IPS-15b (cell line): ENCODE data around the gene BTBD17.

Source experiments
- H3K27me3 ChIP-seq: one replicate; pipeline ENCODE4 v1.6.1; 2013; ENCODE audit warnings: low read length; ENCODE audit not compliant: control insufficient read depth, insufficient read depth
- H3K36me3 ChIP-seq: one replicate; pipeline ENCODE4 v1.6.1; 2013; ENCODE audit warnings: low read length; ENCODE audit not compliant: control insufficient read depth, insufficient read depth
- H3K4me1 ChIP-seq: one replicate; pipeline ENCODE4 v1.6.1; 2013; ENCODE audit warnings: mild to moderate bottlenecking, low read length; ENCODE audit not compliant: control insufficient read depth, insufficient read depth
- H3K4me3 ChIP-seq: one replicate; pipeline ENCODE4 v1.5.1; 2013; ENCODE audit warnings: low read depth, low read length
- H3K9ac ChIP-seq: one replicate; pipeline ENCODE4 v1.6.1; 2013; ENCODE audit warnings: low read depth, mild to moderate bottlenecking, low read length
- H3K9me3 ChIP-seq: one replicate; pipeline ENCODE4 v1.6.1; 2013; ENCODE audit warnings: mild to moderate bottlenecking, low read length; ENCODE audit not compliant: control insufficient read depth, insufficient read depth

The BTBD17 gene

DNA sequence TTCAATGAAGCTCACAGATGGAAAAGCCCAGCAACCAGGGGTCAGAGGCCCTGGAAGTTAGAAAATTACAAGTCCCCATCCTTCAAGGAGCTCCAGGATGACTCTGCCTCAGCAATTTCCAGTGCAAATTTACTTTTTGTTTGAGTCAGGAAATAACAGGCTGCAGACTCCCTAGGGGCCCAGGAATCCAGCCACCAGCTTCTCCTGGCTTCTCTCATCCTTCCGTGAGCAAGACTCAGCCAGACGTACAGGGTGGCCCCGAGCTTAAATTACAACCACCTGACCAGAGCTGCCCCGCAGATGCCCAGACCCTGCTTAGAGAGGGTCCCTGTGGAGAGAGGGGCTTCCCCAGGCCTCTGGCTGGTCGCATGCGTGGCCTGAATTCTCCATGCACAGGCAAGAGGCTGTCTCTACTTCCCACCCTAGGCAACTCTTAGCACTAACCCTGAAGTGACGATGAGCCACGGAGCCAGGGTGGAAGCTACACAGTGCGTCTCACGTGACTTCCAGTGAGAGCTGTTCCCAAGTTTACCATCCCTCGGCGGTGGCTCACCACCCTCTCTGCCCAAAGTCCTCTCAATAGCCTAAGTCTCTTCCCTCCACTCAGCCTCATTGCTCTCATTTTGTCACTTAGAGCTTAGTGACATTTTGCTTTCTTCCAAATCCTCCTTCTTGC lies 32.7 kb upstream of the BTBD17 start:
- H3K27me3 ChIP-seq: no peaks in the 10 kb centered on the region
- no peaks in the 10 kb centered on the region for H3K9me3 ChIP-seq
- H3K4me1 ChIP-seq: no peaks in the 10 kb centered on the region
- no peaks in the 10 kb centered on the region for H3K36me3 ChIP-seq
- H3K9ac ChIP-seq: no peak overlapping the region
- no peak overlapping the region for H3K4me3 ChIP-seq

DNA sequence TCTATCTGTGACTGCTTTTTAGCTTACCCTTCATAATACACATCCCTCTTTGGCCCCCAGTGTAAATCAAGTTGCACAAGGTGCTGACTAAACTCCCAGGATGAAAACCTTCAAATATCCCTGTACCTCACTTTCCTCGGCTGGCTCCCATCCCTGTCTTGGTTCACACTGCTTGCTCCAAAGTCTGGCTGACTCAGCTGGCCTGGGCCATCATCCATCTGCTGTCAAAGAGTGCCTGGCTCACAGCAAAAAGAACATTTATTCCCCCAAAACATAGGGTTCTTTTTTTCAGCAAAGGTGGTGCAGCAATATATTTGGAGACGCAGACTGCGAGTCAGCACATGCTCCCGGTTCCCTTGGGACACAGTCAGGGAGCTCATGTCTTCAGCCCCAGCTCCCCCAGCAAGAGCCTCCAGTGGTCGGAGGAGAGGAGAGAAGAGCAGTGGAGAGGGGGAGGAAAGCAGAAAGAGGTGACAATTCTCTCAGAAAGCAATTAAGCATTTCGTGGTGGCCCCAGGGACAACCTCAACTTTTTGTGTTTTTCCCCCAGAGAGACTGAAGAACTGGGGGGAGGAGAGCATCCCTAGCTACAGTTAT lies 31.8 kb upstream of the BTBD17 start:
- Histone ChIP-seq H3K27me3 (no peaks in the 10 kb centered on the region), H3K9me3 (no peaks in the 10 kb centered on the region)

DNA sequence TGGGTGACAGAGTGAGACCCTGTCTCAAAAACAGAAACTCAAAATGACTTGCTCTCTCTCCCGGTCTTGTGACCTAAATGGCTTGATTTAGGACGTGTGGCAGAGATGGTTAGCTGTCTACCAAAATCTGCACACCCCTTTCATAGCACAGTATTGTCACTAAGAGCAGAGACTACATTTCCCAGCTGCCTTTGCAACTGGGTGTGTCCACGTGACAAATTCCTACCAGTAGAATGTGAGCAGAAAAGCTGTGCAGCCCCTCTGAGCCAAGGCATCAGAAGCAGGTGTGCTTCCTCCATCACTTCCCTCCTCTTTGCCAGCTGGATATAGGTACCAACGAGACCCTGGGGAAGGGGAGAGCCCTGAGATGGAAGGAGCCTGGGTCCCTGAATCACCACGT lies 31.2 kb upstream of the BTBD17 start:
- no peaks in the 10 kb centered on the region for H3K27me3 ChIP-seq
- H3K4me3 ChIP-seq: no peak overlapping the region
- H3K4me1 ChIP-seq: peaks cover 5% of the 10 kb centered on the region
- H3K36me3 ChIP-seq: no peaks in the 10 kb centered on the region
- no peaks in the 10 kb centered on the region for H3K9me3 ChIP-seq
- no peak overlapping the region for H3K9ac ChIP-seq

More for the DNA sequence above, 31.8 kb upstream of the BTBD17 start:
- no peak overlapping the region for H3K9ac ChIP-seq
- peaks cover 5% of the 10 kb centered on the region for H3K4me1 ChIP-seq
- no peaks in the 10 kb centered on the region for H3K36me3 ChIP-seq
- no peak overlapping the region for H3K4me3 ChIP-seq

DNA sequence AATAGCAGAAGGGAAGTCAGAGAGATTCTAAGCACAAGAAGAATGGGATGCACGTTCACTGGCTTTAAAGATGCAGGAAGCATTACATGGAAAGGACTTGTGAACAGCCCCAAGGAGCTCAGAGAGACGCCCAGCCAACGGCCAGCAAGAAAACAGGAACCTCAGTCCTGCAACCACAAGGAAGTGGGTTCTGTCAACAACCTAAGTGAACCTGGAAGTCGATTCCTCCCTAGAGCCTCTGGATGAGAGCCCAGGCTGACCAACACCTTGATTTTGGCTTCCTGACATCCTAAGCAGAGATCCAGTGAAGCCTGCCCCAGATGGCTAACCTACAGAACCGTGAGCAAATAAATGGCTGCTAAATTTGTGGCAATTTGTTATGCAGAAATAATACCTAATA lies 30.1 kb upstream of the BTBD17 start:
- Histone ChIP-seq H3K9ac (no peak overlapping the region), H3K4me1 (peaks cover 6% of the 10 kb centered on the region), H3K4me3 (no peak overlapping the region), H3K27me3 (no peaks in the 10 kb centered on the region), H3K36me3 (no peaks in the 10 kb centered on the region), H3K9me3 (no peaks in the 10 kb centered on the region)

- no peak overlapping the region for H3K4me3 ChIP-seq
- peaks cover 8% of the 10 kb centered on the region for H3K4me1 ChIP-seq
- H3K36me3 ChIP-seq: no peaks in the 10 kb centered on the region
- H3K27me3 ChIP-seq: no peaks in the 10 kb centered on the region
- no peak overlapping the region for H3K9ac ChIP-seq
- H3K9me3 ChIP-seq: no peaks in the 10 kb centered on the region
Measured at GRCh38 chr17:74390680-74391653, 29.3 kb upstream of the BTBD17 start.

GRCh38 chr17:74389937-74390679 lies 28.4 kb upstream of the BTBD17 start:
- H3K4me1 ChIP-seq: peaks cover 8% of the 10 kb centered on the region
- no peaks in the 10 kb centered on the region for H3K36me3 ChIP-seq
- no peak overlapping the region for H3K9ac ChIP-seq
- no peaks in the 10 kb centered on the region for H3K27me3 ChIP-seq
- H3K4me3 ChIP-seq: no peak overlapping the region
- H3K9me3 ChIP-seq: no peaks in the 10 kb centered on the region

DNA sequence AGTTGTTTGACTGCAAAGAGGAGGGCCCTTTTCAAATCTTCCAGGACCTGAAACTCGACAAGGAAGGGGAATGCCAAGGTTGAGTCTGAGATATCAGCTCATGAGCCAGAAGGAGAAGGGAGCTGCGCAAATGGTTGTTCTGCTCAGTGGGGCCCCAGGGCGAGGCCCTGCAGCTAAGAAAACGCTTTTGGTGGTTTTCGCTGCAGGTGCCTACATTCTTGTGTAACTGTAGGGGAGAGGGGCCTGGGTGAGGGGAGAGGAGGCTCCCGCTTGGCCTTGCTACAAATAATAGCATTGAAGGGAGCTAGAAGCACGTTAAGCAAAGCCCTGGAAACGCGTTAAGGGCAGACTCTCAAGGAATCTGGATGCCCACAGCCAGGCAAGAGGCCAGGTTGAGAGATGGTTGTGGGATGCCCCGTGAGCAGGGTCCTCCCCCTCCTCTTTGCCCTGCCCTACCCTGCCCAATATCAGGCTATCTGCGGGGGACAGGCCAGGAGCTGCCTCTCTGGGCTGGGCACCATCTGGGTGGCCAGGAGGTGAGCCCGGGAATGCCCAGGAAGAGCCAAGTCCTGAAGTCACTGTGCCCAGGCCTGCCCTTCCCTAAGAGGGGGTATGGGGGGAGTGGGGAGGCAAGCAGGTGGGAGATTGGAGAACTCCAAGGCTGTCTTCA lies 27.6 kb upstream of the BTBD17 start:
- H3K9me3 ChIP-seq: no peaks in the 10 kb centered on the region
- H3K4me1 ChIP-seq: peaks cover 8% of the 10 kb centered on the region
- H3K27me3 ChIP-seq: no peaks in the 10 kb centered on the region
- H3K4me3 ChIP-seq: no peak overlapping the region
- no peak overlapping the region for H3K9ac ChIP-seq
- H3K36me3 ChIP-seq: no peaks in the 10 kb centered on the region

GRCh38 chr17:74387365-74388218 lies 25.9 kb upstream of the BTBD17 start:
- H3K36me3 ChIP-seq: no peaks in the 10 kb centered on the region
- H3K9me3 ChIP-seq: no peaks in the 10 kb centered on the region
- H3K4me1 ChIP-seq: peaks cover 8% of the 10 kb centered on the region
- H3K4me3 ChIP-seq: no peak overlapping the region
- H3K9ac ChIP-seq: no peak overlapping the region
- no peaks in the 10 kb centered on the region for H3K27me3 ChIP-seq

DNA sequence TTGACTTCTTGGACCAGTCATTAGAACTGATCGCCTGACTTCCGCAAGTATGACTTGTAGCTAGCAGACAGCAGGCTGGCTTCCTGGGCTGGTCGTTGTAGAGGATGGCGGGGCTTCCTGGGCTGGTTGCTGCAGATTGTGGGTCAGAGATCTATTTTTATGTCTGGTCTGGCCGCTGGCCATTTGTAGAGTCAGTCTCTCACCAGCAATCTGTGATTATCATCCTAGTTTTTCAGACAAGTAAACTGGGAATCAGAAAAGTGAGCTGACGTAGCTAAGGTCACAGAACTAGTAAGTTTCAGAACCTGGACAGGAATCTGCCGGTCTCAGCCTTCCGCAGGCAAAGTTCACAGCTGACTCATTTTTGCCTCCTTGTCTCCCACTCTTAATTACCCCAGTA lies 24.7 kb upstream of the BTBD17 start:
- Histone ChIP-seq H3K9me3 (no peaks in the 10 kb centered on the region), H3K9ac (no peak overlapping the region), H3K4me1 (peaks cover 8% of the 10 kb centered on the region), H3K4me3 (no peak overlapping the region), H3K27me3 (no peaks in the 10 kb centered on the region), H3K36me3 (no peaks in the 10 kb centered on the region)

DNA sequence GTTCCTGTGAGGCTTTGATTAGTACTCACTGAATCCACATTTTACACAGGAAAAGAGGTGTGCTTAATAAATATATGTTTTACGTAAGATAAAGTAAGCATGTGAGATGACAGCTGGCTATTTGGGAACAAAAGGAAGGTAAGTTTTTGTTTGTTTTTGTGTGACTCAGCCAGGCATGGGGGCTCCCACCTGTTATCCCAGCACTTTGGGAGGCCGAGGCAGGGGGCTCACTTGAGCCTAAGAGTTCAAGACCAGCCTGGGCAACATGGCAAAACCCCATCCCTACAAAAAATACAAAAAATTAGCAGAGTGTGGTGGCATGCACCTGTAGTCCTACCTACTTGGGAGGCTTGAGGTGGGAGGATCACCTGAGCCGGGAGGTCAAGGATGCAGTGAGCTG lies 23.5 kb upstream of the BTBD17 start:
- no peak overlapping the region for H3K9ac ChIP-seq
- H3K27me3 ChIP-seq: no peaks in the 10 kb centered on the region
- peaks cover 11% of the 10 kb centered on the region for H3K4me1 ChIP-seq
- H3K36me3 ChIP-seq: no peaks in the 10 kb centered on the region
- H3K4me3 ChIP-seq: no peak overlapping the region
- H3K9me3 ChIP-seq: no peaks in the 10 kb centered on the region
